C4-2B (cell line): ENCODE measurements around the gene KIF4B.

ENCODE experiments used
- H3K27ac ChIP-seq: fragments of 450-650 bp; 2 replicates; pipeline ENCODE4 v1.5.1; 2017
- ZFX ChIP-seq: fragments of 450-650 bp; IDR thresholded peaks from 2 replicates; pipeline ENCODE4 v1.6.1; 2017
- TF ChIP-seq, protein P1 (sequence below): fragments of 450-650 bp; conservative IDR thresholded peaks from 2 replicates; pipeline ENCODE4 v1.5.1; 2017; ENCODE audit warnings: mild to moderate bottlenecking

The KIF4B gene, protein sequence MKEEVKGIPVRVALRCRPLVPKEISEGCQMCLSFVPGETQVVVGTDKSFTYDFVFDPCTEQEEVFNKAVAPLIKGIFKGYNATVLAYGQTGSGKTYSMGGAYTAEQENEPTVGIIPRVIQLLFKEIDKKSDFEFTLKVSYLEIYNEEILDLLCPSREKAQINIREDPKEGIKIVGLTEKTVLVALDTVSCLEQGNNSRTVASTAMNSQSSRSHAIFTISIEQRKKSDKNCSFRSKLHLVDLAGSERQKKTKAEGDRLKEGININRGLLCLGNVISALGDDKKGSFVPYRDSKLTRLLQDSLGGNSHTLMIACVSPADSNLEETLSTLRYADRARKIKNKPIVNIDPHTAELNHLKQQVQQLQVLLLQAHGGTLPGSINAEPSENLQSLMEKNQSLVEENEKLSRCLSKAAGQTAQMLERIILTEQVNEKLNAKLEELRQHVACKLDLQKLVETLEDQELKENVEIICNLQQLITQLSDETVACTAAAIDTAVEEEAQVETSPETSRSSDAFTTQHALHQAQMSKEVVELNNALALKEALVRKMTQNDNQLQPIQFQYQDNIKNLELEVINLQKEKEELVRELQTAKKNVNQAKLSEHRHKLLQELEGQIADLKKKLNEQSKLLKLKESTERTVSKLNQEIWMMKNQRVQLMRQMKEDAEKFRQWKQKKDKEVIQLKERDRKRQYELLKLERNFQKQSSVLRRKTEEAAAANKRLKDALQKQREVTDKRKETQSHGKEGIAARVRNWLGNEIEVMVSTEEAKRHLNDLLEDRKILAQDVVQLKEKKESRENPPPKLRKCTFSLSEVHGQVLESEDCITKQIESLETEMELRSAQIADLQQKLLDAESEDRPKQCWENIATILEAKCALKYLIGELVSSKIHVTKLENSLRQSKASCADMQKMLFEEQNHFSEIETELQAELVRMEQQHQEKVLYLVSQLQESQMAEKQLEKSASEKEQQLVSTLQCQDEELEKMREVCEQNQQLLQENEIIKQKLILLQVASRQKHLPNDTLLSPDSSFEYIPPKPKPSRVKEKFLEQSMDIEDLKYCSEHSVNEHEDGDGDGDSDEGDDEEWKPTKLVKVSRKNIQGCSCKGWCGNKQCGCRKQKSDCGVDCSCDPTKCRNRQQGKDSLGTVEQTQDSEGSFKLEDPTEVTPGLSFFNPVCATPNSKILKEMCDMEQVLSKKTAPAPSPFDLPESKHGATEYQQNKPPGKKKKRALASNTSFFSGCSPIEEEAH

DNA sequence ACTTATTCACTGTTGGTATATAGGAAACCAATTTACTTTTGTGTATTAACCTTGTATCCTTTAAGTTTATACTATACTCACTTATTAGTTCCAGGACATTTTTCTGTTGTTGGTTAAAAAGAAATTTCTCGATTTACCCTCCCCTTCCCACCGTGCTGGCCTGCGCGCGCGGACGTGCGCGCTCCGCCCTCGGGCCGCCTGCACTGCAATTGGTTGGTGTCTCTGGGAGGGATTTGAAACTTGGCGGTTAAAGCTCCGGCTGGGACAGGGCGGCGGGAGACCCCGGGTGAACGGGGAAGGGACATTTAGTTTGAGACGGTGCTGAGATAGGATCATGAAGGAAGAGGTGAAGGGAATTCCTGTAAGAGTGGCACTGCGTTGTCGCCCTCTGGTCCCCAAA is at the start of gene KIF4B:
TSS of gene KIF4B (plus strand) at position 230 of the 400 bp plus-strand sequence. CDS start at position 335, 105 bp downstream.
- H3K27ac ChIP-seq: no peak within 1 kb of the TSS
- TF ChIP-seq, protein P1, sequence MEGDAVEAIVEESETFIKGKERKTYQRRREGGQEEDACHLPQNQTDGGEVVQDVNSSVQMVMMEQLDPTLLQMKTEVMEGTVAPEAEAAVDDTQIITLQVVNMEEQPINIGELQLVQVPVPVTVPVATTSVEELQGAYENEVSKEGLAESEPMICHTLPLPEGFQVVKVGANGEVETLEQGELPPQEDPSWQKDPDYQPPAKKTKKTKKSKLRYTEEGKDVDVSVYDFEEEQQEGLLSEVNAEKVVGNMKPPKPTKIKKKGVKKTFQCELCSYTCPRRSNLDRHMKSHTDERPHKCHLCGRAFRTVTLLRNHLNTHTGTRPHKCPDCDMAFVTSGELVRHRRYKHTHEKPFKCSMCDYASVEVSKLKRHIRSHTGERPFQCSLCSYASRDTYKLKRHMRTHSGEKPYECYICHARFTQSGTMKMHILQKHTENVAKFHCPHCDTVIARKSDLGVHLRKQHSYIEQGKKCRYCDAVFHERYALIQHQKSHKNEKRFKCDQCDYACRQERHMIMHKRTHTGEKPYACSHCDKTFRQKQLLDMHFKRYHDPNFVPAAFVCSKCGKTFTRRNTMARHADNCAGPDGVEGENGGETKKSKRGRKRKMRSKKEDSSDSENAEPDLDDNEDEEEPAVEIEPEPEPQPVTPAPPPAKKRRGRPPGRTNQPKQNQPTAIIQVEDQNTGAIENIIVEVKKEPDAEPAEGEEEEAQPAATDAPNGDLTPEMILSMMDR: no peak
- TF ChIP-seq ZFX: no peak

DNA sequence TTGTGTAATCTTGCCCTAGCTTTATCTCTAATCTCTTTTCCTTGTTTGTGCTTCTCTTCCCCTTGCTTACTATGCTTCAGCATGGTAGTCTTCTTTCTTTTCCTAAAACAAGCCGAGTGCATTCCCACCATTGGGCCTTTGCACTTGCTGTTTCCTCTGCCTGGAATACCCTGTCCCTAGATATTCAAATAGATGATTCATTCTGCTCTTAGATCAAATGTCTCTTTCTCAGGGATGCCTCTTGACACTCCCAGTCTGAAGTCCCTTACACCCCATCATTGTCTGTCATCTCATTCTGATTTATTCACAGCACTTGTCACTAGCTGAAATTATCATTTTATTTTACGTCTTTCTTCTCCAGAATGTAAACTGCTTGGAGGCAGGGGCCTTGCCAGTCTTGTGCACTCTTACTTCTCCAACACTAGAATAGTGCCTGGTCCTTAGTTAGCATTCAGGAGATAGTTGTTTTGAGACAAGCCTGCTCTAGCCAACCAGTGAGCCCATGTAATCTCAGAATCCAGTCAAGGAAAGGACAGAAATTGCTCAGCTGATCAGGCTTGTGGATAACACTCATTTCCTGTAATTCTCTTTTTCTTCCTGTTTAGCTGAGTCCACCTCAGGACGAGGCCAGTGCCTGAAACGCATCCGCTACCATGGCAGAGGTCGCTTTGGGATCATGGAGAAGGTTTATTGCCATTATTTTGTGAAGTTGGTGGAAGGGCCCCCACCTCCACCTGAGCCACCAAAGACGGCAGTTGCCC is 47.3 kb upstream of the KIF4B start:
- no peak overlapping the region for H3K27ac ChIP-seq
- TF ChIP-seq, protein P1: no peak
- TF ChIP-seq ZFX: no peak

DNA sequence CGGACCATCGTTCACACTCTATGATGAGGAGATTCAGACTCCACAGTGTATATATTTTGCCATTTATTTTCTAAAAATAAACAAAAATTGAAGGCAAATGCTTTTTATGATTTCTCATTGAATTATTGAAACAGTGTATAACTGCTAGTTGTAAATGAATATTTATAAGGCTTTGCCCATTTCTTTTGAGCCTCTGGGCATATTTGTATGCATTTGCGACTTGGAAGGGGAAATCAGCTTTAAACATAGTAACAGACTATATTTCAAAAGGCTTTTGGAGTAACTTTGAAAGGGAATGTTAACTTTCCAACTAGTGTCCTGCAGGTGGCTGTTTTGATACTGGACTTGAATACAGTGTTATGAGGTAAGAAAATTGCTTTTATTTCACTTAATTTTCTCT is 46.7 kb upstream of the KIF4B start:
- no peak overlapping the region for H3K27ac ChIP-seq
- TF ChIP-seq, protein P1: no peak
- no peak for TF ChIP-seq ZFX

DNA sequence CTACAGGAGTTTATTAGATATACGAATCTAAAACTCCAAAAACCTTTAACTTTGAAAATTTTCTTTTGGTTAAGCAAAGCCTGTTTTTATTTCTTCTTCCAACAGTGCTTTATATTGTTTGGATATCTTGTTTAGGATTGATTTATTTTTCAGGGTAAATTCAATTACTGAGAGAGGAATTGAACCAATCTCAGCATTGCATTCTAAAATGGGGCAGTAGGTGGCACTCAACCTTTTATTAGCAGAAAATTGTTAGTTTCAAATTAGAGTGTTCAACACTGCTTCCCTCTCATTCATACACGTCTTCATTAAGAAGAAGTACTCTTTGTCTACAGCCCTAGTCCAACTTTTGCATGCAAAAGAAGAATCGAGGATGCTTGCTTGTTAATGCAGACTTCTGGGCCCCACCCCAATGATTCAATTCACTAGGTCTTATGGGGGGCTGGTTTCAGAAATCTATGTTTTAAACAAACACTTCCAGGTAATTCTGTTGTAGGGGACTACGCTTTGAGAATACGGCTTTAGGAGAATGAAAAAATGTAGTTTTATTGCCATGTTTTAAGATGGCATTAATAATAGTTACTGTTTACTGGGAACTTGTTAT is 46.0 kb upstream of the KIF4B start:
- no peak overlapping the region for H3K27ac ChIP-seq
- TF ChIP-seq ZFX: no peak
- TF ChIP-seq, protein P1: peak; percentile 82

DNA sequence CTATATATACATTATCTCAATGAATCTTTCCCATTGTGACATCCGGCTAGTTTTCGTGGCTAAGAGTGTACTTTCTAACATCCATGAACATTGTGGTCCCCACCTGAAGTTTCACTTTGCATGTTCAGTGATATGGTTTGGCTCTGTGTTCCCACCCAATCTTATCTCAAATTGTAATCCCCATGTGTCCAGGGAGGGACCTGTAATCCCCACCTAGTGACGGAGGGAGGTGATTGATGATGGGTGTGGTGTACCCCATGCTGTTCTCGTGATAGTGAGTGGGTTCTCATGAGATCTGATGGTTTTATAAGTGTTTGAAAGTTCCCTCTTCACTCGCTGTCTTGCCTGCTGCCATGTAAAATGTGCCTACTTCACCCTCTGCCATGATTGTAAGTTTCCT is 44.6 kb upstream of the KIF4B start:
- H3K27ac ChIP-seq: no peak overlapping the region
- no peak for TF ChIP-seq ZFX
- TF ChIP-seq, protein P1: no peak

DNA sequence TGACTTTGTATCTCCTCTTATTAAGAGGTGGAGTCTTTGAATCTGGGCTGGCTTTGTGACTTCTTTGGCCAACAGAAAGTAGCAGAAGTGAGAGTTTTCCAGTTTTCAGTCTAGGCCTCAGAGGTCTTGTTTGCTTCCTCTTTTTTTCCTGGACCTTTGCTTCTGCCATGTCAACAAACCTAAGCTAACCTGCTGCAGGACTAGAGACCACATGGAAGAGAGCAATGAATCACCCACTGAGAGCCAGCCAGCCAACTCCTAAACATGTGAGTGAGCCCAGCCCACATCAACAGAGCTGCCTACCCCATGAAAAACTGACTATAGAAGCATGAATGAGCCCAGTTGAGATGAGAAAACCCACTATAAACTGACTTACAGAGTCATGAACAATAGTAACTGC is 42.8 kb upstream of the KIF4B start:
- TF ChIP-seq, protein P1: no peak
- no peak for TF ChIP-seq ZFX
- no peak overlapping the region for H3K27ac ChIP-seq
